GM18526 (cell line): ENCODE results near the gene MAB21L1.

Source experiments
- POLR2A ChIP-seq: IDR thresholded peaks from 3 replicates; pipeline ENCODE4 v1.6.1; 2011; ENCODE audit not compliant: insufficient read length; ENCODE audit errors: extremely low read depth

MAB21L1 gene

DNA sequence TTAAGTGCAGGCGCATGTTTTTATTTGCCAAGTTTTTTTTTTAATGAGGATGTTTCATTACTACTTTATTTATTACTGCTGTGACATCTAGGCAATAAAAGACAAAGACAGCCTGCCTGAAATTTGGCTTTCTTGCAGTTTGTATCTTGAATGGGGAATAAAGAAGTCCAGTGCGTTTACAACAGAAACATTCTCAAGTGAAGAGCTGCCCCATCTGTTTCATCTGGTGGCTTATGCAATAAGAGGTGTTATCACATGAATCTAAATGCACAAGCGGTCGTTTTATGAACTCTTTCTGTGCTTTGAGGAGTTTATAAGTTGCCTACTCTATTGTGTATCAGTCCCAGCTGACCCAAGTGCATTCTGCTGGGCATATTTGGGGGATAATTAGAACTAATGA, 12.6 kb upstream of the MAB21L1 start:
- no peak for TF ChIP-seq POLR2A

DNA sequence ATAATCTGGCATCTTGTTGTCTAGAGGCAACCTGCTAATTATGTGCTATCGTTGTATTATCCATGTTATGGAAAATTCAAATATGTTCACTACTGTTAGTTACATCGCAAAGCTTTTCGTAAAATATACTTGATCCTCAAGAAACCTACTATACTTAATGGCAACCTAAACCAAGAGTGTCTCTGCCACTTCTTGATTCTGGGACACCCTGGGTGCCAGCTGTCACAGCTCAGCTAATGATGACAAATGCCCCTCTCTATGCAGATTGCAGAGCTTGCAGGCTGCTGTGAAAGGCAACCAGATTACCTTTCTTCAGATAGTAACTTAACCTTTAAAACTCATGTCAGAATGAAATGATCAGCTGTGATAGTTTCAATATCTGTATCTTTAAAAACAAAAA, 8.9 kb upstream of the MAB21L1 start:
- no peak for TF ChIP-seq POLR2A

DNA sequence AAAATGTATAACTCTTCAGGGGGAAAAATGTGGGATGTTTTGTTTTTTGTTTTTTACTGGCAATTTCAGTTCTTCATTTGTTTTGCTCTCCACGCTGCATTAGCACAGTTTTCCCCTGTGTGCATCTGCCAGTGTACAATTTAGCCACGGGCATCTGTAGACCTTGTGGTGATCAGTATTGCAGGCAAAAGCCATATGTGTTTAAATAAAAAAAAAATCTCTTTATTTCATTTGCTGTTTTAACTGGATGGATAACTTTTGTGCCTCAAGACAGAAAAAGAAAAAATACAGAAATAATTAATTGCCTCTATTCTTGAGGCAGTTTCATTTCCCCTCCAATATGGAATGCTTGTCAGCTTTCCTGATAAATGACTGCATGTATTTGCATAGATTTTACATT, 7.9 kb upstream of the MAB21L1 start:
- TF ChIP-seq POLR2A = no peak

DNA sequence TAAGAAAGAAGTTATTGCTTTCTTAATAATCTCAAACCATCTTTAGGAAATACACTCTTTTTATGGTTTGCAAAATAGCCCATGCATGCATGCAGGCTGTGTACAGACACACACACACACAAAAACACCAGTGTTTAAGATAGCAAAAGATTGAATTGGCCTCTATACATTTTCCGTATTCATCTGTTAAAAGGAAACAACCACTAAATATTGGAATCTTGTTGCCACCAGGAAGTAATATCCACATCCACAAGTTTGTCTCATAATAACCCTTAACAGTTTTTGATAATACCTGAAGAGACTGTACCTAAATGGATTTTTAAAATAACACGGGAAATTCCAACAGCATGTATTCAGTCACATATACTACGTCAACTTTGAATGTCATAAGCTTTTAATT, 7.3 kb upstream of the MAB21L1 start:
- no peak for TF ChIP-seq POLR2A

- TF ChIP-seq POLR2A = no peak
Measured at GRCh38 chr13:35482527-35482926, 6.0 kb upstream of the MAB21L1 start.

- no peak for TF ChIP-seq POLR2A
Measured at GRCh38 chr13:35481777-35482176, 5.3 kb upstream of the MAB21L1 start.

GRCh38 chr13:35480346-35480745, 3.9 kb upstream of the MAB21L1 start:
- TF ChIP-seq POLR2A = no peak

DNA sequence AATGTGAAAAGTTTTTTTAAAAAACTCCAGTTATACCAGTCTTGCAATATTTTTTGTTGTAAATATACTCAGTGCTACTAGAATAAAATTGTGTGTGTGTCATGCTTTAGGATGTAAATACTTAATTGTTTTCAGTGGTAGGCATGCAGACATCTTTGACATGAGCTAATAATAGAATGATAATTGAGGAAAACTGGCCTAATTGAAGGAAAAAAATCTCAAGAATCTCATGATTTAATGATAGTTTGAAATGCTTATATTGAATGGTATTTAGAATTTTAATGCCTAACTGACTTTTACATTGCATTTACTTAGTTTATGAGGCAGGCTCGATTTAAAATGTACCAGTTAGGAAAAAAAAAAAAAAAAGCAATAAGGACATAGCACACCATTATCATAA, 3.2 kb upstream of the MAB21L1 start:
- no peak for TF ChIP-seq POLR2A

DNA sequence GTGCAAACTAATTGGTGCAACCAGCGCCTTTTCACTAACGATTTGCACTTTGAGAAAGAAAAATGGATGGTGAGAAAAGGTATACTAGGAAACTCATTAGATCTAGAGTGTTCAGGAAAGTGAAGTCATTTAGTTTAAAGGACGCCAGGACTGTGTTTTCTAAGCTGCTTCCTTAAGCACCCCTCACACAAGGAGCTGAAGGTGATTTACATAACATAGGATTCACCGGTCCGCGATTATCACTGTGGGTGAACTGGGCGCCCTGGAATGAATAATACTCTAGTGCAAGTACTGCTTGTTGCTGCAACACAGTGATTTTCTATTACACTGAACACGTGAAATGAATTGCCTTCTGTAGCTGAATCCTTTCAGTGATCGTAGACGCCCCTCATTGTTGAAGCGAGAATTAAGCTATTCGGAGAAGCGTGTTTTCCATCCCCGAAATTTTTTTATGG, 2.6 kb upstream of the MAB21L1 start:
- no peak for TF ChIP-seq POLR2A

DNA sequence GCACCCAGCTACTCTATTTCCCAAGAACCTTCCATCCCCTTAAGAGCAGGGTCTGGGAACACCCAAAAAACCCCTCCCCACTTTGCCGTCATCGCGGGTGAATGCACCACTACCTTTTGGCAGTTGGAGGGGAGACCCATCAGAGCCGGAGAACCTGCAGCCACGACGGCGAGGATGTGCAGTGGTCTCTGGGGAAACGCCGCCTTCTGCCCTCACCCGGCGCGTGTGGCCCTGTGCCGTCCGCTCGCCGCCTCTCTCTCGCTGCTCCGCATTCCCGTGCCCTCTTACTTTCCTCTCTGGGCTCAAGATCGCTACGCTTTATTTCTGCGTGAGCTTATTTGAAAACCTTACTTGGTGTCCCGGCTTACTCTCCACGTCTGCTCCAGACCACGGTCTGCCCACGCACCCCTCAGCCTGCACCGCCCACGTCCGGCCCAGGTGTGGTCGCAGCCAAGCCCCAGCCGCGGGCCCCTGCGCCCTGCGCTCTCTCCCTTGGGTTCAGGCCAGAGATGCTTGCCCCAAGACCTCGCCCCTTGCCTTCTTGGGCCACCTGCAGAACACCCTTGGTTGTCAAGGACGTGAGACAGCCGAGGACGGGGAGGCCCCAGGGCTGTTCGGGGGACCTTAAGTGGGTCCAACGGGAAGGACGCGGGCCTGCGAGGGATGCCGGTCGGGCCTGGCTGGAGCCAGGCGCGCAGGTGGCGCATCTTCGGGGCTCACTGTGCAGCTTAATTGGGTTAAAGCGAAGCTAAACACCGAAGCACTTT, 2.0 kb upstream of the MAB21L1 start:
- TF ChIP-seq POLR2A = no peak

DNA sequence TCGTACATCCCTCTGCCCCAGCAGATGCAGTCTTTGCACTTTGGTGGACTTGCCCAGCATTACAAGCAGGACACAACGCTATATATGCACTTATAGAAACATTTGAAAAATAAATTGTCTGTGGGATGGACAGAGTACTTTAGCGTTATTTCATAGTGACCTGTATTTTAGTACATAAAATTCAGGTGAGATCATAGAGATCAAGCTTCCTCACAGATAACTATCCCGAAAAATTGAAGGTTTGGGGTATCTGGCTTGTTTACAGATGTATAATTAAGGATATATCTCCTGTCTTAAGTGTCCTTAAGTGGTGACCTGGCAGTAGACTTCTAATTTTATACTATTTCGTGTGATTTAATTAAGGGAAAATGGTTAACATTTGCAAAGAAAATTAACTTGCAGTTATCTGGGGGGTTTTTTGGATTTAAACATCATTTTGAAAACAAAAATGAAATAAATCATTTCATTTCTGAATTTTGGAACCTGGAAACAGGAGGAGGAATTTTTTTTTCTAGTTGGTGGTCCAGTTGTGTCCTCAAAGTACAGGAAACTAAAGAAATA, 977 bp upstream of the MAB21L1 start:
- no peak for TF ChIP-seq POLR2A

GRCh38 chr13:35475212-35475959, 1.1 kb downstream of the MAB21L1 start:
- no peak for TF ChIP-seq POLR2A

GRCh38 chr13:35474496-35475211, 1.8 kb downstream of the MAB21L1 start:
- TF ChIP-seq POLR2A = no peak

DNA sequence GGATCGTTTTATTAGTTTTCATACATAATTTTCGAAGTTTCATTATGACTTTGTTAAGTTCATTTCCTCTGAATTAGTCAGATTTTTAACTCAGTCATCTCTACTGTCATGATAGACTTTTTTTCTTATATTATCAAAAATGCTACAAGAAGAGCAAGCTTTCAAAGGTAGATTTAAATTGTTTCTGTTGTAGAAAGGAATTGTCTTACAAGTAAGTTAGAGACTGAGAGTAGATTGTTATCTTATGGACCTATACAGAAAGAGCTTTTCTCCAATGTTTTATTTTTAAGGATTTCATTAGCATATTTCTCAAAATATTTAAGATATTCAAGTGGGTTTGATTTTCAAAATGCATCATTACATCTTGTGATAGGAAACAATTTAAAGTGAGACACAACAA, 2.7 kb downstream of the MAB21L1 start:
- no peak for TF ChIP-seq POLR2A

DNA sequence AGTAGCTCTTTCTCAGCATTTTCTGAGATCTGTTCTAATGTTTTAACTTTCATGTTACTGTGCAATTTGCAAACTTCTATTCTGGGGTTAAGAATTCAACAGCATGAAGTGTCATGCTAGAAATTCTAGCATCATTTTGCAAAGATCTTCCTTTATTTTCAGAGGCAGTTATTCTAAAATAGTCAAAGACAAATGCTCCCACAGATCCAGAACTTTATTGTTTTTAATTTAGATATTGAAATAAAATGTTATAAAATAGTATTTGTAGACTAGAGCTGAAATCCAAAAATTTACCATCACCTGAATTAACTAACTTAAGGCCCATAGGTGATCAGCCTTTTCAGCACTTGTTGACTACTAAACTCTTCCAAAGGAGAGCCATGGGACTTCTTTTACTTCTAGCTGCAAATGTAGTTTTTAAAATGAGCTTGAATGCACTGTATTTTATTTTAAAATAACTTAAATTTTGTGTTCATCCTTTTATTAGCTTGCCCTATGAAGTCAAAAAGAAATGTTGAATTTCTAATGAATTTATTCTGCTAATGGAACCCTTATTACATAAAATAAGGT, 3.2 kb downstream of the MAB21L1 start:
- no peak for TF ChIP-seq POLR2A

DNA sequence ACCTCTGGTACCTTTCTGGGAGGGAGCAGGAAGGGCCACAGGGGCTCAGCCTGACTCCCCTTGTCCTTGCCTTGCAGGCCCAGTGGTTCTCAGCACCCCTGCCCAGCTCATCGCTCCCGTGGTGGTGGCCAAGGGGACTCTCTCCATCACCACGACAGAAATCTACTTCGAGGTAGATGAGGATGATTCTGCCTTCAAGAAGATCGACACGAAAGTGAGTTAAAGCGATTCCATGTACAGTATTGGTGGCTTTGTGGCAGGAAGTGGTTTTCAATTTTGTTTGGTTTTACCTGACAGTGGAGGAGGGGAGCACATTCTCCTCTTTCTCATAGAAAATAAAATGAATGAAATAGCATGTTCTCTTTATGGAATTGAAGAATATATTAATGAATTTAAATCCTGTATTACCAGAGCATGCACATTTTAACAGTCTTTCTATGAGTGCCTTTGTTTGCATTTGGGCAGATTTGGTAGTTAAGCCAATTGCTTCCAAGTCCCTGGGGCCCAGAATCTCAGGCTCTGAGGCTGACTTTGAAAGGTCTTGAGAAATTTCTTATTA, 4.1 kb downstream of the MAB21L1 start:
- TF ChIP-seq POLR2A = no peak
